SU-DHL-6 (cell line): Measurements from ENCODE around the gene SNX12.

Experiments used
- EZH2phosphoT487 ChIP-seq: fragments of 200-600 bp; sonication (generic), shearing (Covaris generic); conservative IDR thresholded peaks from 2 replicates; pipeline ENCODE4 v1.6.1; 2018; ENCODE audit warnings: mild to moderate bottlenecking, antibody characterized with exemption, low read length, moderate library complexity, mixed read lengths
- TF ChIP-seq, protein P1 (sequence below): fragments of 200-600 bp; sonication (generic); IDR thresholded peaks from one replicate; pipeline ENCODE4 v1.5.1; 2017; ENCODE audit warnings: antibody characterized with exemption, mild to moderate bottlenecking, low read length, moderate library complexity; ENCODE audit not compliant: insufficient read depth, poor library complexity, severe bottlenecking

DNA sequence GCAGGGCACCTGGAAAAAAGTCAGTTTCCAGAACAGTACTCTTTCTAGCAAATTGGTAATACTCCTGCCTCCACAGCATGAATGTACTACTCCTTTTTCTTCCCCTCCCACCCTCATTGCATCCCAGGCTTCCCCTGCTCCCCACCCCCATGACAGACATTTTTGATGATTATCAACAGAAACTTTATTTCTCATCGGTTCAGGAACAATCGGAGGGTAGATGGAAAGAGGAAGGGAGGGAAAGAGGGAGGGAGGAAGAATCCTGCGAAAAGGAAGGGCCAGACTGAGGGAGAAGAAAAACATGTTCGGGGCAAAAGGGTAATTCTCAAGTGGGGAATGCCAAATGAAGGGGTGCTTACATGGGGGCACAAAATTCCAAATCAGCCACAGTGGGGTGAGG lies 39.1 kb upstream of the SNX12 start:
- TF ChIP-seq, protein P1, sequence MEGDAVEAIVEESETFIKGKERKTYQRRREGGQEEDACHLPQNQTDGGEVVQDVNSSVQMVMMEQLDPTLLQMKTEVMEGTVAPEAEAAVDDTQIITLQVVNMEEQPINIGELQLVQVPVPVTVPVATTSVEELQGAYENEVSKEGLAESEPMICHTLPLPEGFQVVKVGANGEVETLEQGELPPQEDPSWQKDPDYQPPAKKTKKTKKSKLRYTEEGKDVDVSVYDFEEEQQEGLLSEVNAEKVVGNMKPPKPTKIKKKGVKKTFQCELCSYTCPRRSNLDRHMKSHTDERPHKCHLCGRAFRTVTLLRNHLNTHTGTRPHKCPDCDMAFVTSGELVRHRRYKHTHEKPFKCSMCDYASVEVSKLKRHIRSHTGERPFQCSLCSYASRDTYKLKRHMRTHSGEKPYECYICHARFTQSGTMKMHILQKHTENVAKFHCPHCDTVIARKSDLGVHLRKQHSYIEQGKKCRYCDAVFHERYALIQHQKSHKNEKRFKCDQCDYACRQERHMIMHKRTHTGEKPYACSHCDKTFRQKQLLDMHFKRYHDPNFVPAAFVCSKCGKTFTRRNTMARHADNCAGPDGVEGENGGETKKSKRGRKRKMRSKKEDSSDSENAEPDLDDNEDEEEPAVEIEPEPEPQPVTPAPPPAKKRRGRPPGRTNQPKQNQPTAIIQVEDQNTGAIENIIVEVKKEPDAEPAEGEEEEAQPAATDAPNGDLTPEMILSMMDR: no peak
- TF ChIP-seq EZH2phosphoT487: no peak
